Keratinocyte (primary cell): ENCODE data around the gene SLC2A4. TPM values are rescaled to one million over a fixed set of nuclear protein-coding genes. Genes with fewer than 3 reads are reported as not detected.

Experiments
- DNase-seq: peaks from one replicate; pipeline ENCODE4 v3.0.0-alpha.2; 2011; ENCODE audit warnings: low read depth, missing footprints, low spot score
- FAIRE-seq: peaks from 2 replicates; lab custom pipeline; 2011; peaks lifted over from hg19 to GRCh38; lab: Jason Lieb, UNC
- H2AFZ ChIP-seq: 2 replicates; pipeline ENCODE4 v1.6.0; 2012; ENCODE audit warnings: low read length, control low read depth, inconsistent platforms; ENCODE audit not compliant: control insufficient read depth
- H3K27ac ChIP-seq: 2 replicates; pipeline ENCODE4 v1.5.1; 2011; ENCODE audit warnings: low read length; ENCODE audit not compliant: control insufficient read depth, insufficient read depth
- H3K27me3 ChIP-seq: 3 replicates; pipeline ENCODE4 v1.6.0; 2011; ENCODE audit warnings: low read length; ENCODE audit not compliant: control insufficient read depth, insufficient read depth; ENCODE audit errors: extremely low read depth
- H3K36me3 ChIP-seq, 2 experiments: 2 replicates in 1 of 2; 3 replicates in 1 of 2; pipeline ENCODE4 v1.5.1; 2011; ENCODE audit warnings: low read length in 2 of 2, mild to moderate bottlenecking in 1 of 2; ENCODE audit not compliant: control insufficient read depth in 2 of 2, insufficient read depth in 2 of 2; ENCODE audit errors: extremely low read depth in 1 of 2
- H3K4me1 ChIP-seq: 3 replicates; pipeline ENCODE4 v1.5.1; 2011; ENCODE audit warnings: low read length; ENCODE audit not compliant: control insufficient read depth, insufficient read depth; ENCODE audit errors: extremely low read depth
- H3K4me2 ChIP-seq: 3 replicates; pipeline ENCODE4 v1.6.0; 2011; ENCODE audit warnings: low read depth, low read length; ENCODE audit not compliant: control insufficient read depth, insufficient read depth; ENCODE audit errors: extremely low read depth
- H3K4me3 ChIP-seq, 3 experiments: fragments of 200-600 bp in 1 of 3; sonication (generic) in 1 of 3; 2 replicates in 2 of 3; 3 replicates in 1 of 3; pipeline ENCODE4 v1.5.1; 2011 to 2016; ENCODE audit warnings: low read length in 3 of 3, mild to moderate bottlenecking in 3 of 3, control low read depth in 2 of 3, inconsistent platforms in 1 of 3, low read depth in 1 of 3, mixed read lengths in 1 of 3, mixed run types in 1 of 3, moderate library complexity in 1 of 3; ENCODE audit not compliant: control insufficient read depth in 2 of 3, insufficient read depth in 2 of 3; ENCODE audit errors: extremely low read depth in 1 of 3
- H3K79me2 ChIP-seq: 2 replicates; pipeline ENCODE4 v1.6.0; 2012; ENCODE audit warnings: low read length; ENCODE audit not compliant: control insufficient read depth, insufficient read depth
- H3K9ac ChIP-seq: 3 replicates; pipeline ENCODE4 v1.6.0; 2011; ENCODE audit warnings: low read length; ENCODE audit not compliant: control insufficient read depth, insufficient read depth; ENCODE audit errors: extremely low read depth
- H3K9me1 ChIP-seq: 3 replicates; pipeline ENCODE4 v1.6.0; 2011; ENCODE audit warnings: low read length; ENCODE audit not compliant: control insufficient read depth, insufficient read depth; ENCODE audit errors: extremely low read depth
- H3K9me3 ChIP-seq: 2 replicates; pipeline ENCODE4 v1.5.1; 2012; ENCODE audit warnings: low read depth, low read length; ENCODE audit not compliant: control insufficient read depth
- H4K20me1 ChIP-seq: 3 replicates; pipeline ENCODE4 v1.6.0; 2011; ENCODE audit warnings: low read length; ENCODE audit not compliant: control insufficient read depth, insufficient read depth; ENCODE audit errors: extremely low read depth
- CTCF ChIP-seq, 3 experiments: IDR thresholded peaks in 1 of 3; conservative IDR thresholded peaks in 1 of 3; optimal IDR thresholded peaks in 1 of 3; 2 replicates in 2 of 3; 3 replicates in 1 of 3; pipeline versions ENCODE3 to v1.5.1; 2011; ENCODE audit warnings: low read length in 3 of 3, mild to moderate bottlenecking in 3 of 3, moderate library complexity in 2 of 3, control low read depth in 1 of 3, inconsistent platforms in 1 of 3; ENCODE audit not compliant: insufficient read depth in 2 of 3; ENCODE audit errors: extremely low read depth in 1 of 3
- EZH2 ChIP-seq: IDR thresholded peaks from one replicate; pipeline ENCODE4 v1.6.1; 2012; ENCODE audit warnings: inconsistent platforms, mild to moderate bottlenecking, low read length, moderate library complexity
- dilution Hi-C: fragments of 300-500 bp; cut with MboI; formaldehyde crosslinking; loops from one replicate; pipeline ENCODE4 v1.7.0; 2020; ENCODE audit warnings: low sequenced_read_pairs; ENCODE audit not compliant: extremely low pct_ligation_motif_present
- polyA plus RNA-seq, 5 experiments: library from polyadenylated mRNA; depleted of rRNA in 3 of 5; stranded (reverse) in 3 of 5; stranded (forward) in 1 of 5; unstranded in 1 of 5; fragments of >200 nt; gene quantifications; 1 replicate in 1 of 5; 2 replicates in 3 of 5; 3 replicates in 1 of 5; pipeline versions ENCODE4 v1.2.1 to v1.2.3, GENCODE V29; 2011 to 2012; ENCODE audit warnings: missing spikeins in 2 of 5, low read depth in 1 of 5, low replicate concordance in 1 of 5

SLC2A4 gene
- polyA plus RNA-seq, 1 donor (not counting 4 experiments of a cell fraction or from before 2014, with no cell fraction given): not detected

DNA sequence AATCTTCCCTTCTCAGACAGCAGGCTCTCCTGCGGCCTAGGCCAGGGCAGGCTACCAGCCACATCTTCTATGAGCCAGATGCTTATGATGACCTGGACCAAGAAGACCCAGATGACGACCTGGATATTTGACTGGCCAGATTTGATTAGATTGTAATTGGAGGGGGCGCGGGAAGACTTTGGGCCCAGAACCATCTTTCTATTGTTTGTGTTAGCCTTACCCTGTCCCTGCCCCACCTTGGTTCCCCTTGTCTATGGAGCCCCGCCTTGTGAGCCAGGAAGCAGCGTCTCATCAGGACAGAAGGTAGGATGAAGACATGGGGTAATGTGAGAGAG, 22.0 kb upstream of the SLC2A4 start:
- DNase-seq (no peak), FAIRE-seq (no peak)
- Histone ChIP-seq H3K9ac (no peak overlapping the region), H3K9me3 (no peaks in the 10 kb centered on the region), H3K27me3 (no peaks in the 10 kb centered on the region), H3K79me2 (peaks cover under 1% of the 10 kb centered on the region), H3K27ac (peak overlapping the region; percentile 46), H3K36me3 (peaks cover 7 to 36% of the 10 kb centered on the region in 2 experiments), H3K9me1 (no peaks in the 10 kb centered on the region), H3K4me1 (peaks cover 34% of the 10 kb centered on the region), H3K4me3 (no peak overlapping the region), H4K20me1 (no peaks in the 10 kb centered on the region), H3K4me2 (peak overlapping the region; percentile 27), H2AFZ (no peak overlapping the region)
- dilution Hi-C loops: no loop called here
- TF ChIP-seq EZH2: no peak
- TF ChIP-seq CTCF (optimal IDR thresholded peaks at IDR 0.05 in 1 of 3, IDR thresholded peaks at IDR 0.05 in 1 of 3, conservative IDR thresholded peaks at IDR 0.05 in 1 of 3; ENCODE audit: extremely low read depth in 1 of 3, insufficient read depth in 2 of 3, low read length in 3 of 3): no peak

DNA sequence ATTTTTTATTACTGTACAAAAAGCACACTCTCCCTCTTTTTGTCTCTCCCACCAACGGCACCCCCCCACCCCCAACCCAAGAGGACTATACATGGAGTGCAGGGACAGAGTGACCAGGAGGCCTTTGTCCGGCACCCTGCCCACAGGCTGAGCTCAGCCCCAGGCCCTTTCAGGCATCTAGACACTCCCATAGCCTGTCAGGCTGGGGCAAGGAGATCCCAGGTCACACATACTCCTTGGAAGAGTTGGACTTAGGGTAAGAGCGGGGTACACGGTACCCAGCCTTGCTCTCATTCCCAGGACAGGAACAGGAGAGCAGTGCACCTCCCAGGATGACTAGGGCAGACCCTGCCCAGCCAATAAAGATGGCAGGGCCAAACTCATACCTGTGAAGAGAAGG, 21.4 kb upstream of the SLC2A4 start:
- Histone ChIP-seq H3K4me1 (peaks cover 34% of the 10 kb centered on the region), H4K20me1 (no peaks in the 10 kb centered on the region), H3K36me3 (peaks cover 4 to 31% of the 10 kb centered on the region in 2 experiments), H3K79me2 (no peaks in the 10 kb centered on the region), H3K9me1 (no peaks in the 10 kb centered on the region), H2AFZ (no peak overlapping the region), H3K9me3 (no peaks in the 10 kb centered on the region), H3K27ac (peak overlapping the region; percentile 36), H3K27me3 (no peaks in the 10 kb centered on the region), H3K9ac (peak overlapping the region; percentile 74), H3K4me2 (peak overlapping the region; percentile 92), H3K4me3 (peak overlapping the region in 1 of 3 experiments; percentile 41)
- no peak for FAIRE-seq
- DNase-seq: no peak
- dilution Hi-C loops: no loop called here
- no peak for TF ChIP-seq EZH2
- TF ChIP-seq CTCF (optimal IDR thresholded peaks at IDR 0.05 in 1 of 3, IDR thresholded peaks at IDR 0.05 in 1 of 3, conservative IDR thresholded peaks at IDR 0.05 in 1 of 3; ENCODE audit: extremely low read depth in 1 of 3, insufficient read depth in 2 of 3, low read length in 3 of 3): no peak
